Raji (cell line): ENCODE measurements around the gene WWOX.

ENCODE experiments used
- POLR2A ChIP-seq: IDR thresholded peaks from 2 replicates; pipeline ENCODE4 v1.6.1; 2011; ENCODE audit warnings: low read depth, low read length, control low read depth; ENCODE audit not compliant: insufficient read depth

WWOX gene

DNA sequence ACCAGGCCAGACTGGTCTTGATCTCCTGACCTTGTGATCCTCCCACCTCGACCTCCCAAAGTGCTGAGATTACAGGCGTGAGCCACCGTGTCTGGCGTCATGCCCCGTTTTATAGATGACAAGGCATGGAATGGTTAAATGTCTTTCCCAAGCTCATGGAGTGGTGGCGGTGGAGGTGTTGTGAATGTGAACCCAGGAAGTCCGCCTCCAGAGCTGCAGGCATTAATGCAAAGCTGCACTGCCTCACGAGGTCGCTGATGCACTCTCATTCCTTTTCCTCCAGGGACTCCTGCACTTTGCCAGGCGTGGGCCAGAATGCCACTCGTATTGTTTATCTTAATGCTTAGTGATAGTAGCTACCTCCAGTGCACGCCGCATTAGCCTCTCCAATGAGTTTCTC lies 149.6 kb downstream of the WWOX start:
- TF ChIP-seq POLR2A = no peak

DNA sequence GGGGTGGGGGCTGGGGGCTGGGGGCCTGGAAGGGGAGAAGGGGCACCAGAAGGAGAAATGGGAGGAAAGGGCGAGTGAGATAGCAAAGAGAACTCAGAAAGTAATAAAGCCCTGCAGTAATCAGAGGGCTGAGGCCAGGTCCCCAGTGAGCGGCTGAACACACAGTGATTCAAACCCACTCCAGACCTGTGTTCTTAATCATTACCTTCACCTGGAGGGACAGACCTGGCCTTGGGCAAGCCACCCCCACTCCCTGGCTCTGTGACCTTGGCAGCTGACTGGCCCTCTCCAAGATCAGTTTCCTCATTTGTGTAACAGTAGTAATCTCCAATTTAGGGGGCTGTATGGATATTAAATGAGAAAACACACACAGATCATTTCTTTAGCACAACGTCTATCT lies 150.4 kb downstream of the WWOX start:
- TF ChIP-seq POLR2A = no peak

DNA sequence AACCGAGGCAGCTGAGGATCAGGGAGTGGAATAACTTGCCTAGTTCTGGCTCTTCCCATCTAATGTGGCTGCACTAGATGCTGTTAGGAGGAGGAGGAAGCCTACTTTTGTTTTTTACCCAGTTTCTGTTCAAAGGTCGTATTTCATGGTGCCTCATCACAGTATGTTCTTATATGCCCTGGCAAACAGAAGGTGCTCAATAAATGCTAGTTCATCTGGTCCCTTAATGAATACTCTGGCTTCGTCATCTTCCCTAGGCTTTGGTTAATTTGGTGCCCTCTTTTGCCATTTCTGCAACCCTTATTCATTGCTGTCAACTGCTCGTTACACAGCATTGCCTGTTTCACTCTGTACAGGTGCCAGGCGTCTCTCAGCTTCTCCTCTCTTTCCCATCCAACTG lies 151.7 kb downstream of the WWOX start:
- no peak for TF ChIP-seq POLR2A

DNA sequence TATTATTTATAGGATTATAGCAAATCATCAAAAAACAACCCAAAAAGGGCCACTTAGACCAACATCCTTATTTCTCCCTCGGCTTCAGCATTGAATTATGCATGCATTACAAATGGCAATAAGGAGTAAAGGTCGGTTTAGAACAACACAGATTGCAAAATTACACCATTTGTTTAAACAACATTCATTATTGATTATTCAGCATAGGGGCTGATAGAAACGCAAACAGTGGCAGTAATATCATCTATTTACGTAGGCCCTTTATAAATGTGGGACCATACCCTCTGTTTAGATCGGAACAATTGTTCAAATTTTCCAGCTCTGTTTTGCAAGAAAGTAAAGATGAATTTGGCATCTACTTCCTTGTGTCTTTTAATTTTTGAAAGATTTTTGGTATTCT lies 153.3 kb downstream of the WWOX start:
- no peak for TF ChIP-seq POLR2A

DNA sequence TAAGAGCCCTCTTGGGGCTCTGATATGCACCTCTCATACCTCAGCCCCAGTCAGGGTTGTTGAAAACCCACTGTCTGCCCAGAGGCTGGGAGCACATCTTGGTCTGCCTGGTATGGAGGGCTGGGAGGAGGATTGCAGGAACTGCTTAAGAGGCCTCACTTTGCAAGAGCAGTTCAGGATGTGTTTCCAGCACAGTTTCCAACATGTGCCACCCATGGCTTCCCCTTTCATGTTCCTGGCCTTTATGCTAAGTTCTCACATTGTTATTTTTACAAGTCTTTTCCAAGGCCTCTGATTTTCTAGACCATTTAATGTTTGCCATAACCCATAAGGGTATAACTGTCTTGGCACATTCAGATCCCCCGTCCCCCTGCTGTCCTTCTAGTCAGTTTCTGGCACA lies 155.4 kb downstream of the WWOX start:
- TF ChIP-seq POLR2A = no peak

DNA sequence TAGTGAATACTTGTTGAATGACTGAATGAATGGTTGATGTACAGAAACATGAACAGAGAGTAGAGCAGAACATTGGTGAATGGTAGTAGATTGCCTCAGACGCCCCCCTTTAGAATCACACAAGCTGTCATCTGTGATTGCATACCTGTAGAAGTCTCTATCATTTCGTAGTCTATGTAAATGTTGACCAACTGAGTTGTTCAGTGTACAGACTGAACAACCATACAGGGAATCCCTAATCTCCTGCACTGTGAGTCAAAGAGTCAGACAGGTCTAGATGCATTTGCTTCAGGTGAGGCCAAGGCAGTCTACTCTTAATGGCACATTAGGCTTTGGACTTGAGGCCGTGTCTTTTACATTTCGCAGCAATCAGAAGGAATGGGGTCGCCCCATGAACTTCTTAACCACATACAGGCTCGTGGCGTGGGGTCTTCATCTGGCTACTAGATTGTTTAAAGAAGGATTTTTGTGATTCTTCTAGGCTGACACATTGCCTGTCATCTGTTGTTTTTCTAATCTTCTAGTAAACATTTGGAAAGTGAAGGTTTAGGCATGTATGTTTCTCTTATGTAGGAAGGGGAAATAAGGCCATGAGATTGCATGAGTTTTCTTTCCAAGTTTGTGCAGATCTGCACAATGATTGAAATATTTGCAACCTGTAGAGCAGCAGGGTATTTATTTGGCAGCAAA lies 157.4 kb downstream of the WWOX start:
- TF ChIP-seq POLR2A = no peak

DNA sequence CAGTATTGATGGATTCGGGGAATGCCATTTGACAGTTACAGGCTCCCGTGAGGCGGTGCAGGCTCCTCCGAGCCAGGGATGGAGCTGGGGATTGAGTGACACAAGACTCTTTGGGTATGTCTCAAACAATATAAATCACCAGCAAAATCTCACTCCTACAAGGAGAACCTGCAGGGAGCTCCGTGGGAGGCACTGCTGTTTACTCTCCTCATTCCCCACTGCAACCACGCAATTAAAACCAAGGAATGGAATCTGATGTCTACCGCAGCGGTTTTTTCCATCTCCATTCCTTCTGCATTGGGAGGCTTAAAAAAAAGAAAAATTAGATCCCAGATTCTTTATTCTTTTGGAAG lies 157.9 kb downstream of the WWOX start:
- no peak for TF ChIP-seq POLR2A

DNA sequence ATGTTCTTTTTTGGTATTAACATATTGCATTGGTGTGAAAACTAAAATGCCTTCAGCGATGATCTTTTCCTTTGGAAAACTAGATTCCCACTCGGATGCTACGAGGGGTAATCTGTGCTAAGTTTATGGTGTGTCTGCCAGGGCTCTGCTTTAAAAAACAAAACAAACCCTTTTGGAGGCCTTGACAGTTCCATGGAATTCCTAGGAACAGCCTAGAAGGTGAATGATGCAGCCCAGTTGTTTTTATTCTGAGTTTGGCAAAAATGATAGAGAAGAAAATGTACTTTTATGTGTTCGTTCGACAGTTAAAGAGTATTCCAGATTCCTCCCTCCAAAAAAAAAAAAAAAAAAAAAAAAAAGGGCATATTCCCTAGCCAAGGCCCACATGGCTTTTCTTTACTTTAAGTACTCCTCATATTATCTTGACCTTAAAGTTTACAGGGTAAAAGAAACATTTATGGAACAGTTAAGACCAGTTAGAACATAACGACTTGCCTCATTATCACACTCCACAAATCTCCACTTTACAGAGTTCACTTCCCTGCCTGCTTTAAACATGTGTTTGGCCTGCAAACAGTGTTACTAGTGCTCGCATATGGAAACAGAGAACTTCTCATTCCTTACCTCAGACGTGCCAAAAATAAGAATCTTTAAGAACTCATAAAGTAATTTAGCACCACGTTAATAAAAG lies 159.1 kb downstream of the WWOX start:
- no peak for TF ChIP-seq POLR2A

DNA sequence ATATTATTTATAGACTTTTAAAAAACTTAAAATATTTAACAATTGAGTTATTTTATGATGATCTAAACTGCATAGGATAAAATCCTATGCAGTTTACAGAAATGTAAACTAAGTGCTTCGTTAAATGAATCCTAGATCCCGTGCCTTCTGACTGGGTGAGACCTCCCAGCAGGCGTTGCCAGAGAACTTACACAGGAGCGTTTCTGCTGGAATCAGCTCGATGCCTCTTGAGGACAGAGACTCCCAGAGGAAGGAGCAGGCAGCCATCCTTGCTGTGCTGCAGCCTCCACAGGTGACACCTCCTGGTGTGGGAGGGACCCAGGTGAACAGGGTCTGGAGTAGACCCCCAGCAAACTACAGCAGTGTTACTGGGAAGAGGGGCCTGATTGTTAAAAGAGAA lies 160.4 kb downstream of the WWOX start:
- no peak for TF ChIP-seq POLR2A

DNA sequence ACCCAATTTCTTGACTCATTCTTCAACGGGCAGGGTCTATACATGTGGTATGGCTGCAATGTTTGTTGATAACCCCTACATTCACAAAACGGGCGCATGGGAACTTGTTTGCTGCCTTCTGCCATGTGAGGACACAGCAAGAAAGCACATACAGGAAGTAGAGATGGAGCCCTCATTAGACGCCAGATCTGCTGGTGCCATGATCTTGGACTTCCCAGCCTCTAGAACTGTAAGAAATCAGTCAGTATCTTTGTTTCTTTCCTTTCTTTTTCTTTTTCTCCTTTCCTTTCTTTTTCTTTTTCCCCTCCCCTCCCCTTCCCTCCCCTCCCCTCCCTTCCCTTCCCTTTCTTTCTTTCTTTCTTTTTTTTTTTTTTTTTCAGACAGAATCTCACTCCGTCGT lies 165.2 kb downstream of the WWOX start:
- no peak for TF ChIP-seq POLR2A

DNA sequence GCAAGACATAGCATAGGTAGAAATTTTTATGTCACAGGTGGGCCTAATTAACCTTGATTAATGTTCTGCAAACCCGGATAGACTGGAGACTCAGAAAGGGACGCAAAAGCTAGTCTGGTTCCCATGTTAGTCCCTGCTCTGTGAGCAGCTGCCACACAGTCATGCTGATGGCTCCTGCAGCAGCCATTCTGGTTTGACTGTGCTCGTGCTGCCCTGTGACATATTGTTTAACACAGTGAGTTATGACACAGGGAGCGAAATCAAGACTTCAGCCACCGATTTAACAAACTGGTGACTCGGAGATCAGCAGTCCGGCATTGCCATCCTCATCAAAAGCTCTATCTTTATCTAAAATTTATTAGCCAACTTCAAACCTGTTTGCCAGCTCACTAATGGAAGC lies 169.8 kb downstream of the WWOX start:
- no peak for TF ChIP-seq POLR2A

DNA sequence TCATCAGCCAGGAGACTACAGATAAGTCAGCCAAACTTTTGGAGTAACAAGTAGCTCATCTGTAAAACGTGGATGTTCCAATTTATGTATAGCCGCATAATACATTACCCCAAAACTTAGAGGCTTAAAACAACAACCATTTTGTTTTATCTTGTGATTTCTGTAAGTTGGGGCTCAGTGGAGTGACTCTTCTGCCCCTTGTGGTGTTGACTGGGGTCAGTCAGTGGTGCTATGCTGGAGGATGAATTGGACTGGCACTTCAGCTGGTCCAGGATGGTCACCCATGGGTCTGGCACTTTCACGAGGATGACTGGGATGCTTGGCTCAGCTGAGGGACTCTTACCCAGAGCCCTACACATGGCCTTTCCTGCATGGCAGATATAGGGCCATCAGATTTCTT lies 172.5 kb downstream of the WWOX start:
- no peak for TF ChIP-seq POLR2A

DNA sequence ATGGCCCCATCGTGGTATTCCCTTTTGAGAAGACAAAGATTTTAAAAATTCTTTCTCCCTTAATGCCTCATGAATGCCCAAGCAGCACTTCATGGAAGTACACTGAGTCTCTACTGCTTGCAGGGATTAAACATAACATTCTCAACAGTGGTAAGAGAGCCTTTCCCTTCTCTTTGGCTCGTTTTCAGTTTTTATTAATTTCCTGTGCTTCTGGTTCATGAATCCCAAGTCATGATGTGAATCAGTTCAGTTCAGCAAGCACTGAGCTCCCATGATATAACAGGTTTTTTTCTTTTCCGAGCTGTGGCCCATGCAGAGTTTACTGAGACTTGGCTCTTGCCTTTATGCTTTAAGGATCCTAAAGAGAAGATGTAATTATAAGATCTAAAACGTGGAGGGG lies 175.3 kb downstream of the WWOX start:
- TF ChIP-seq POLR2A = no peak

DNA sequence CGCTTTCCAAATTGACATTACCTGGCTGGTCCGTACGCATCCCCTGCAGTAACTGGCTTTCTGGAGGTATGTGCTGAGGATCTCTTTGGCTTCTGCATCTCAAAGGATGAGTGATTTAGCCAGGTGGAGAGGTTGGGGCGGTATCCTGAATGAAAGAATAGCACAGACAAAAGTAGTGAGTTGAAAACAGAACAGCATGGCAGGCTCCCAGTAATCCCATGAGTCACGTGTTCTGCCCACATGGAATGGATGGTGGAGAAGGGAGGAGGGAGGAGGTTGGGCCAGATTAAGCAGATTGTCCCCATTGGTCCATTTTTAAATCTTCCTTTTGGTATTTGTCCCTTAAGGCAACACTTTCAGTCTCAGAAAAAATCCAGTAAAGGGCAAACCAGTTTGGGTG lies 176.0 kb downstream of the WWOX start:
- TF ChIP-seq POLR2A = no peak

DNA sequence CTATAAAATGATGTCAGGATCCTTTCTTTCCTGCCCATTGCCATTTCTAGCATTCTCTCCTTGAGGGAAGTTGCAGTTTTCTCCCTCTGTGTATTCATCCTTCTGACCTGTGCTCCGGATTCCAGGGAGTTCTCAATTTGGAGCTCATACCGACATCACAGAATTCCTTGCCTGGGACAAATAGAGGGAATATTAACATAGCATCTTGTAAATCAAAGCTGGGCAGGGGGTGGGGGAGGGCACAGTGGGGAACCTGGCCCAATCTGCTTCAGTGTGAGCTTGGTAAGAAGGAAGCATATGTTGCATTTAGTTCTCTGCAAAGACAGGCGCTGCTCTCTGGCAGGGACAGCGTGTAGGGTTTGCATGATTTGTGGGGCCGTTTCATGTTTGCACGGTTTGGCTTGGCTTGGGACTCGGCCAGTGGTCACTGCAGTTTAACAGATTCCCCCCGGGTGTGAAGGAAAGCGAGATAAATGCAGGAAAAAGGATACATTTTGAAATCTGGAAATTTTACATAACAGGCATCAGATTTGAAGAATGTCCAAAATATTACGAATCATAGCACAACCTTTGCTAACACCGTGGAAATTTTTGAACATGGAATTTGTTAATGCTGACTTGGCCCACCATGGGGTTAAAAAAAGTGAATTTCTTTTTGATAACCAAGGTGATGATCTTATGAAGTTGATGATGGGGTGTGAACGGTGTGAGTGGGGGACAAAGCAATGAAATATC lies 178.0 kb downstream of the WWOX start:
- no peak for TF ChIP-seq POLR2A

DNA sequence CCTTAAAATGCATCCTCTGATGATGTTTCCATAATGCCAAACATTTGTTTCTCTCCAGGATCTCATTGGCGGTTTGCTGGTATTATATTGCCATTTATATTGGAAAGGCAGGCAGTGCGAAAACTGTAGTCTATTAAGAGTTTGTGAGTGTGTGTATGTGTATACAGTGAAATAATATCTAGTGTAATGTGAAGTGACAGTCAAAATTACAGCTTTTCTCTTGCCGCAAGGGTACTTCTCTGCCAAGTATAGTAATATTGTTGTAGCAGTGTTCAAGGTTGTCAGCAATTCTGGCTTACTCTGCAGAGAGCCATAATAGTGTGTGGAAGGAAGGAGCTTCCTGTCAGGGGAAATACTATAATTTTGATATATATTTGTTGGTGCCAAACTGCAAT lies 178.6 kb downstream of the WWOX start:
- TF ChIP-seq POLR2A = no peak
